Heart left ventricle (tissue), 13 donors: ENCODE results near the gene MAPK11.

Source experiments
- CTCF ChIP-seq, 12 donors: fragments of 200-600 bp; sonication (generic) in 4 of 12; IDR thresholded peaks; one replicate each; pipeline versions ENCODE4 v1.5.0 to v1.8.0; 2018 to 2022; ENCODE audit warnings: antibody characterized with exemption in 12 of 12, mild to moderate bottlenecking in 5 of 12
- POLR2A ChIP-seq, 2 donors: fragments of 450-650 bp; IDR thresholded peaks; one replicate each; pipeline ENCODE4 v1.6.1; 2017; ENCODE audit warnings: antibody characterized with exemption in 2 of 2, mild to moderate bottlenecking in 2 of 2, moderate library complexity in 2 of 2
- donor health status: ischemic (EF 13 %, LVEDD 7.1; RV severe dilation, severe dysfunction).
- donor health status: DM: no; HTN: yes; CAD: no.
- donor health status: DM: no; HTN: no; CAD: no.
- donor health status: ischemic (EF 25% LVEDD 6.9; RV normal size, moderate dysfunction).
- donor health status: ischemic (EF 25% LVEDD 5.7; RV mildly dilated, moderate dysfunction).
- donor health status: ischemic (EF 35%, LVEDD 5.7; RV mildly dilated, moderate dysfunction).
- donor health status: nonischemic (EF 11% LVEDD 7.7; RV severe dilation, severe dysfunction).
- donor health status: DM: yes; HTN: yes; CAD: no.
- donor health status: PGD.
- donor health status: ischemic (EF 29% LVEDD 5.4; RV normal size, mild dysfunction).
- donor health status: nonischemic (EF 23%, LVEDD 6.1; RV moderate dilation, normal function).

GRCh38 chr22:50297510-50298265 is 27.5 kb upstream of the MAPK11 start:
- TF ChIP-seq CTCF (IDR thresholded peaks at IDR 0.05), result no peak
- no peak for TF ChIP-seq POLR2A (IDR thresholded peaks at IDR 0.05)
